RWPE1 (cell line): ENCODE measurements around the gene SULT1C2.
A peak's percentile ranks its signal among the peaks of the same experiment; 100 is the strongest.

Experiments used
- CTCF ChIA-PET: fragments of 350-600 bp; sonication (Branson Sonifier 250); formaldehyde crosslinking; extraction: SDS; loops from one replicate; lab custom pipeline; 2021; lab: Yijun Ruan, JAX
- POLR2A ChIA-PET: fragments of 400-600 bp; formaldehyde crosslinking; extraction: SDS; loops from one replicate; lab custom pipeline; 2020; ENCODE audit warnings: antibody characterized with exemption; ENCODE audit not compliant: low non-redundant PET; lab: Yijun Ruan, JAX
- DNase-seq: peaks from one replicate; pipeline ENCODE4 v3.0.0; 2012; ENCODE audit warnings: low spot score
- H3K27ac ChIP-seq: fragments of 450-650 bp; 2 replicates; pipeline ENCODE4 v1.5.1; 2017
- TF ChIP-seq, protein P1 (sequence below): fragments of 450-650 bp; conservative IDR thresholded peaks from 2 replicates; pipeline ENCODE4 v1.5.1; 2017; ENCODE audit warnings: low read depth, mild to moderate bottlenecking

The SULT1C2 gene

DNA sequence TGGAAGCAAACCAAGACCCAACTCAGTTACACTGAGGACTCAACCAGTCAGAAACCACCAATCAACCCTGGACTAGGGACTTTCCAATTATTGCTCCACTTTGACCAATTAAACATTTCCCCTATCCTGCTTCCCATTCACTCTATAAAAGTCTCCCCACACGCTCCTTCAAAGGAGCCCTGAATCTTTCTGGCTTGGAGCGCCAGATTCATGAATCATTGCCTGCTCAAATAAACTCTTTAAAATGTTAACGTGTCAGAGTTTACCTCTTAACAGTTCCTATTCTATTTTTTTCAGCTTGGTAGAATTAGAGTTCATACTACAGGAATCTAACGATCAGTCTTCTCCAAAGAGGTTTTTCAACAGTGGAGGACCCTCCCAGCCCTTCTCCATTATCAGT is 20.7 kb upstream of the SULT1C2 start:
- POLR2A ChIA-PET: no interaction called here
- H3K27ac ChIP-seq: no peak overlapping the region
- TF ChIP-seq, protein P1, sequence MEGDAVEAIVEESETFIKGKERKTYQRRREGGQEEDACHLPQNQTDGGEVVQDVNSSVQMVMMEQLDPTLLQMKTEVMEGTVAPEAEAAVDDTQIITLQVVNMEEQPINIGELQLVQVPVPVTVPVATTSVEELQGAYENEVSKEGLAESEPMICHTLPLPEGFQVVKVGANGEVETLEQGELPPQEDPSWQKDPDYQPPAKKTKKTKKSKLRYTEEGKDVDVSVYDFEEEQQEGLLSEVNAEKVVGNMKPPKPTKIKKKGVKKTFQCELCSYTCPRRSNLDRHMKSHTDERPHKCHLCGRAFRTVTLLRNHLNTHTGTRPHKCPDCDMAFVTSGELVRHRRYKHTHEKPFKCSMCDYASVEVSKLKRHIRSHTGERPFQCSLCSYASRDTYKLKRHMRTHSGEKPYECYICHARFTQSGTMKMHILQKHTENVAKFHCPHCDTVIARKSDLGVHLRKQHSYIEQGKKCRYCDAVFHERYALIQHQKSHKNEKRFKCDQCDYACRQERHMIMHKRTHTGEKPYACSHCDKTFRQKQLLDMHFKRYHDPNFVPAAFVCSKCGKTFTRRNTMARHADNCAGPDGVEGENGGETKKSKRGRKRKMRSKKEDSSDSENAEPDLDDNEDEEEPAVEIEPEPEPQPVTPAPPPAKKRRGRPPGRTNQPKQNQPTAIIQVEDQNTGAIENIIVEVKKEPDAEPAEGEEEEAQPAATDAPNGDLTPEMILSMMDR: no peak
- peak; percentile 30 for DNase-seq
- CTCF ChIA-PET: interaction anchor here (0.7 kb wide), 1 partner anchor 15 kb away, joined by 3 read pairs; no protein-coding TSS in a partner anchor

DNA sequence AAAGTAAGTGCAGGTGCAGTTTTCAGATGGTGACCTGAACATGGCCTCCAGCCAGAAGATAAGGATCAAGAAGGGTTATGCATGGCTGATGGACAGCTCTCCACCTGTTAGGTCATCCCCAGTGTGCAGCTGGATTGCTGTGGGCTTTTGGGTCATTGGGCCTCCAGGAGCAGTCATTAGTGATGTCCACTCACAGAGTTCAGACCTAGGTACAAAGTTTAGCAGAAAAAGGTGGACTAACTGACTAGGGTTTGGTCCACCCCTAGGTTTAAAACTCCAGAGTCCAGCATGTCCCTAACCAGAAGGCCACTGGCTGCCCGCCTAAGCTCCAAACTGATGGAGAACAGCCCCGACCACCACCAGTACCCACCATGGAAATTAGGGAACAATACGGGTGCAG is 18.3 kb upstream of the SULT1C2 start:
- POLR2A ChIA-PET: no interaction called here
- TF ChIP-seq, protein P1: no peak
- H3K27ac ChIP-seq: no peak overlapping the region
- no peak for DNase-seq
- CTCF ChIA-PET: no interaction called here

DNA sequence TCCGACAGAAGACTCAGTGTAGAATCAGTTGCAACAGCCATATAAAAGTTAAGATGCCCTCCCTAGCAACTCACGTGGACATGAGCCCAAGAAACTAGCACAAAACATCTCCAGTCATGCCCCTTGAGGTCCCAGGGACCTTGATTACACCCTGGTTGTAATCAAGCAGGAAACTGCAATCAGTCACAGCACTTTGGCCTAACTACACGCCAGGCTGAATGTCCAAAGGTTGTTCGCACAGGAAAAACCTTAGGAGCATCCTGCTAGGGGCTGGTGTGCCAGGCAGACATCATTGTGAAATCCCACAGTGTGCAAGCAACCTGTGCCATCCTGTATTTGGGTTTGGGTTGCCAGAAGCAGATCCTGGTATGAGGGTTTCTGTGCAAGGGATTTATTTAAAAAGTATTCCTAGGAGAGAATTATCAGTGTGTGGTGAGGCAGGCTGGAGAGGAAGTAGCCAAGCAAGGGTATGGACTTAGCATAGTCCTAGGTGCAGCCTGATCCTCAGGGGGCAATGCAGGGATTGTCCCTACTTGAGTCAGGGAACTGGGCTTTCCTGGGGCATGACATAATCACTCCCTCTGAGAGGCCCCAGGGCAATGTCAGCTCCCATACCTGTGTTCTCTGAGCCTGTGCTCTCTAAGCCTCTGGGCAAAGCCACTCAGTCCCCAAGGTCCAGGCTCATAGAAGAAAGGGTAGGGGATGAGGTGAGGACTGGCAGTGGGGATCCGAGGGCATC is 17.8 kb upstream of the SULT1C2 start:
- CTCF ChIA-PET: no interaction called here
- TF ChIP-seq, protein P1: no peak
- no peak overlapping the region for H3K27ac ChIP-seq
- POLR2A ChIA-PET: no interaction called here
- DNase-seq: no peak

DNA sequence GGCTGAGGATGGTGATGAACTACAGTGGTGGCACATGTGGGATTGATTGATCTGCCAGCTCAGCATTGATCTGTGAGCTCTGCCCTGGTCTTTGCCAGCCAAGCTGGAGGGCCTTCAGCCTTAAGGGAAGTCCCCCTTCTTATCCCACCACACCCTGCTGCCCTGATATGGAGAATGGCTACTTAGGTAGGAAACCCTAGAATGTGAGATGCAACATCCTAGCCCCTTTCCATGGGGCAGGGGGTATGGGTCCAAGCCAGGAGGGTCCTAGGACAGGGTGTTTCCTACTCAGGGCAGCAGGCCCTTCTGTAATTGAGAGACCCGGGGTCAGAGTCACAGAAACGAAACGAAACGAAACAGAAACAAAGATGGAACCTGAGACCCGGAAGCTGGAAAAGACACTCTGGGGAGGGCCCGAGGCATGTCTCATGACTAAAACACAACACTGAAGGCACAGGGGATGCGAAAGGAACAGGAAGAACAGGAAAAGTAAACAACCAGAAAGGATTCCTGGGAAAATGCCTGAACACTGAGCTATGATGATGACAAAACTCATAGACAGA is 16.9 kb upstream of the SULT1C2 start:
- peak; percentile 38 for DNase-seq
- TF ChIP-seq, protein P1: no peak
- POLR2A ChIA-PET: no interaction called here
- CTCF ChIA-PET: interaction anchor here (0.7 kb wide), 1 partner anchor 15 kb away, joined by 4 read pairs; no protein-coding TSS in a partner anchor
- H3K27ac ChIP-seq: no peak overlapping the region

DNA sequence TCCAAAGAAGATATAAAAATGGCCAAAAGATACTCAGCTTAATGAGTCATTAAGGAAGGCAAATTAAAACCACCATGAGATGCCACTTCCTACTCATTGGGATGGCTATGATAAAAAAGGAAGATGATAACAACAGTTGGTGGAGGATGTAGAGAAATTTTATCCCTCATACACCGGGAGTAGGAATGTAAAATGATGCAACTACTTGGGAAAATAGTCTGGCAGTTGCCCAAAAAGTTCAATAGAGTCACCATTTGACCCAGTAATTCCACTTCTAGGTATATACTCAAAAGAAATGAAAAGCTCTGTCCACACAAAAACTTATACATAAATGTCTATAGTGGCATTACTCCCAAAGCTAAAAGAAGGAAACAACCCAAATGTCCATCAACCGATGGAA is 10.1 kb upstream of the SULT1C2 start:
- DNase-seq: no peak
- POLR2A ChIA-PET: no interaction called here
- TF ChIP-seq, protein P1: no peak
- H3K27ac ChIP-seq: no peak overlapping the region
- CTCF ChIA-PET: no interaction called here

DNA sequence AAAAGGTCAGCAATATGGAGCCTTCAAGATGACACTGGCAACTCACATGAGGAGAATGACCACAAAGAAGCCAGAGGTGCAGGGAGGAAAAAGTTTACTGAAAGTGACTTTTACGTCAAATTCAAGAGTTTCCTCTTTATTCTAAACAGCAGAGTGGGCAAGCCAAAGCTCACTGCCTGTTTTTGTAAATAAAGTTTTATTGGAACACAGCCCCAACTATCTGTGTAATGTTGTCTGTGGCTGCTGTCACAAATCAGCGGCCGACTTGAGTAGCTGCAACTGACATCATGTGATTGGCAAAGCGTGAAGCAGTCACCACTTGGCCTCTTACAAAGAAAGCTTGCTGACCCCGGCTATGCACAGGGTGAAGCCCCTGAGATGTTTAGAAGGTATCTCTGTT is 9.2 kb upstream of the SULT1C2 start:
- TF ChIP-seq, protein P1: no peak
- H3K27ac ChIP-seq: no peak overlapping the region
- CTCF ChIA-PET: no interaction called here
- no peak for DNase-seq
- POLR2A ChIA-PET: no interaction called here
